HEK293 (cell line): Measurements from ENCODE around the gene LLGL2.

ENCODE experiments used
- CTCF ChIA-PET: fragments of 350-600 bp; formaldehyde crosslinking; extraction: SDS; loops from one replicate; lab custom pipeline; 2021; ENCODE audit warnings: antibody characterized with exemption; lab: Yijun Ruan, JAX
- POLR2A ChIA-PET: fragments of 300-600 bp; formaldehyde crosslinking; extraction: SDS; loops from one replicate; lab custom pipeline; 2020; ENCODE audit warnings: antibody characterized with exemption, inconsistent platforms; lab: Yijun Ruan, JAX
- H3K27ac ChIP-seq: fragments of 200-500 bp; sonication (Bioruptor generic); 2 replicates; pipeline ENCODE4 v1.5.1; 2014; ENCODE audit warnings: low read depth, low read length, control low read depth, inconsistent platforms; ENCODE audit errors: extremely low read depth
- H3K36me3 ChIP-seq, 2 experiments: fragments of 200-500 bp in 1 of 2; sonication (Bioruptor generic) in 1 of 2; 1 replicate in 1 of 2; 2 replicates in 1 of 2; pipeline ENCODE4 v1.5.1; 2014 to 2017; ENCODE audit warnings: inconsistent platforms in 2 of 2, low read length in 2 of 2; ENCODE audit not compliant: control insufficient read depth in 2 of 2, insufficient read depth in 1 of 2
- H3K4me1 ChIP-seq: fragments of 200-500 bp; sonication (Bioruptor generic); 2 replicates; pipeline ENCODE4 v1.5.1; 2014; ENCODE audit warnings: mild to moderate bottlenecking, low read length, inconsistent platforms; ENCODE audit not compliant: control insufficient read depth, insufficient read depth
- H3K4me3 ChIP-seq: 2 replicates; pipeline ENCODE4 v1.5.1; 2011; ENCODE audit warnings: low read depth, mild to moderate bottlenecking, control low read depth, low read length, moderate library complexity
- H3K9me3 ChIP-seq: fragments of 200-500 bp; sonication (Bioruptor generic); 2 replicates; pipeline ENCODE4 v1.5.1; 2014; ENCODE audit warnings: low read depth, low read length, inconsistent platforms; ENCODE audit not compliant: control insufficient read depth, insufficient read depth
- ATF2 ChIP-seq: fragments of 450-650 bp; formaldehyde crosslinking; IDR thresholded peaks from 2 replicates; pipeline ENCODE4 v1.5.1; 2016; ENCODE audit warnings: missing biosample characterization, missing genetic modification characterization, low read depth
- CTCF ChIP-seq: fragments of 450-650 bp; formaldehyde crosslinking; IDR thresholded peaks from 2 replicates; pipeline ENCODE4 v1.5.1; 2016; ENCODE audit warnings: missing biosample characterization, missing genetic modification characterization
- KLF8 ChIP-seq: fragments of 450-650 bp; formaldehyde crosslinking; IDR thresholded peaks from 2 replicates; pipeline ENCODE4 v1.5.1; 2016; ENCODE audit warnings: missing biosample characterization, missing genetic modification characterization
- SCRT1 ChIP-seq: fragments of 450-650 bp; formaldehyde crosslinking; IDR thresholded peaks from 2 replicates; pipeline ENCODE4 v1.5.1; 2016; ENCODE audit warnings: missing biosample characterization, missing genetic modification characterization, borderline replicate concordance
- SP2 ChIP-seq: fragments of 450-650 bp; formaldehyde crosslinking; IDR thresholded peaks from 2 replicates; pipeline ENCODE4 v1.5.1; 2016; ENCODE audit warnings: missing biosample characterization, missing genetic modification characterization
- WT1 ChIP-seq: fragments of 450-650 bp; formaldehyde crosslinking; IDR thresholded peaks from 2 replicates; pipeline ENCODE4 v1.5.1; 2016; ENCODE audit warnings: missing biosample characterization, missing genetic modification characterization
- ZBTB49 ChIP-seq: fragments of 450-650 bp; formaldehyde crosslinking; IDR thresholded peaks from 2 replicates; pipeline ENCODE4 v1.5.1; 2016; ENCODE audit warnings: missing biosample characterization, missing genetic modification characterization, low read depth
- ZBTB8A ChIP-seq: fragments of 450-650 bp; formaldehyde crosslinking; IDR thresholded peaks from 2 replicates; pipeline ENCODE4 v1.5.1; 2016; ENCODE audit warnings: missing biosample characterization, missing genetic modification characterization
- ZFHX2 ChIP-seq: fragments of 450-650 bp; formaldehyde crosslinking; conservative IDR thresholded peaks from 2 replicates; pipeline ENCODE4 v1.5.1; 2016; ENCODE audit warnings: missing biosample characterization, missing genetic modification characterization
- ZIC2 ChIP-seq: fragments of 450-650 bp; formaldehyde crosslinking; IDR thresholded peaks from 2 replicates; pipeline ENCODE4 v1.5.1; 2016; ENCODE audit warnings: missing biosample characterization, missing genetic modification characterization
- ZNF133 ChIP-seq: fragments of 450-650 bp; formaldehyde crosslinking; IDR thresholded peaks from 2 replicates; pipeline ENCODE4 v1.5.1; 2016; ENCODE audit warnings: missing biosample characterization, missing genetic modification characterization
- ZNF184 ChIP-seq: fragments of 450-650 bp; IDR thresholded peaks from 2 replicates; pipeline ENCODE4 v1.5.1; 2018; ENCODE audit warnings: missing biosample characterization, mild to moderate bottlenecking, missing genetic modification characterization
- ZNF214 ChIP-seq: fragments of 450-650 bp; formaldehyde crosslinking; IDR thresholded peaks from 2 replicates; pipeline ENCODE4 v1.5.1; 2017; ENCODE audit warnings: missing biosample characterization, mild to moderate bottlenecking, missing genetic modification characterization, borderline replicate concordance
- ZNF266 ChIP-seq: fragments of 450-650 bp; formaldehyde crosslinking; IDR thresholded peaks from 2 replicates; pipeline ENCODE4 v1.5.1; 2016; ENCODE audit warnings: missing biosample characterization, missing genetic modification characterization, low read depth
- ZNF302 ChIP-seq: fragments of 450-650 bp; formaldehyde crosslinking; IDR thresholded peaks from 2 replicates; pipeline ENCODE4 v1.5.1; 2016; ENCODE audit warnings: missing biosample characterization, missing genetic modification characterization, low read depth
- ZNF521 ChIP-seq: fragments of 450-650 bp; formaldehyde crosslinking; IDR thresholded peaks from 2 replicates; pipeline ENCODE4 v1.5.1; 2017; ENCODE audit warnings: missing biosample characterization, mild to moderate bottlenecking, missing genetic modification characterization
- ZNF548 ChIP-seq: fragments of 450-650 bp; formaldehyde crosslinking; IDR thresholded peaks from 2 replicates; pipeline ENCODE4 v1.5.1; 2016; ENCODE audit warnings: missing biosample characterization, missing genetic modification characterization
- ZNF580 ChIP-seq: fragments of 450-650 bp; formaldehyde crosslinking; IDR thresholded peaks from 2 replicates; pipeline ENCODE4 v1.5.1; 2016; ENCODE audit warnings: missing biosample characterization, missing genetic modification characterization
- ZNF600 ChIP-seq: fragments of 450-650 bp; formaldehyde crosslinking; IDR thresholded peaks from 2 replicates; pipeline ENCODE4 v1.5.1; 2016; ENCODE audit warnings: missing biosample characterization, missing genetic modification characterization
- ZNF624 ChIP-seq: fragments of 450-650 bp; formaldehyde crosslinking; IDR thresholded peaks from 2 replicates; pipeline ENCODE4 v1.5.1; 2017; ENCODE audit warnings: missing biosample characterization, missing genetic modification characterization
- ZNF658 ChIP-seq: fragments of 450-650 bp; formaldehyde crosslinking; IDR thresholded peaks from 2 replicates; pipeline ENCODE4; 2016; ENCODE audit warnings: missing biosample characterization, missing genetic modification characterization
- ZNF701 ChIP-seq: fragments of 450-650 bp; formaldehyde crosslinking; IDR thresholded peaks from 2 replicates; pipeline ENCODE4 v1.5.1; 2016; ENCODE audit warnings: missing biosample characterization, missing genetic modification characterization
- ZNF785 ChIP-seq: fragments of 450-650 bp; formaldehyde crosslinking; IDR thresholded peaks from 2 replicates; pipeline ENCODE4 v1.5.1; 2016; ENCODE audit warnings: missing biosample characterization, missing genetic modification characterization
- ZNF843 ChIP-seq: fragments of 450-650 bp; formaldehyde crosslinking; IDR thresholded peaks from 2 replicates; pipeline ENCODE4 v1.5.1; 2016; ENCODE audit warnings: missing biosample characterization, missing genetic modification characterization
- ZXDB ChIP-seq: fragments of 450-650 bp; formaldehyde crosslinking; IDR thresholded peaks from 2 replicates; pipeline ENCODE4 v1.5.1; 2016; ENCODE audit warnings: missing biosample characterization, missing genetic modification characterization

Gene LLGL2

GRCh38 chr17:75498039-75498725 is 27.3 kb upstream of the LLGL2 start:
- ChIA-PET CTCF (interaction anchor here (1.1 to 1.3 kb wide), 2 partner anchors 71 to 252 kb away, joined by 3 to 4 read pairs; no protein-coding TSS in a partner anchor), POLR2A (interaction anchor here (0.5 to 3.4 kb wide), 6 partner anchors 18 to 310 kb away, joined by 3 to 16 read pairs (median 4); partner anchors contain the start of genes LLGL2, TMEM94 and TSEN54)
- Histone ChIP-seq H3K36me3 (peaks cover 0 to 91% of the 10 kb centered on the region in 2 experiments), H3K4me3 (no peak overlapping the region), H3K4me1 (no peaks in the 10 kb centered on the region), H3K9me3 (no peaks in the 10 kb centered on the region), H3K27ac (no peak overlapping the region)
- TF ChIP-seq ZNF701 (no peak), ZNF624 (no peak), ZNF521 (no peak), ZXDB (tag by site-specific recombination) (no peak), ZNF214 (tag by site-specific recombination) (no peak), ZNF843 (tag by site-specific recombination) (no peak), ATF2 (tag by site-specific recombination) (no peak)

- H3K36me3 ChIP-seq: peaks cover 0 to 91% of the 10 kb centered on the region in 2 experiments
- POLR2A ChIA-PET: interaction anchor here (0.5 to 3.4 kb wide), 5 partner anchors 17 to 286 kb away, joined by 3 to 16 read pairs (median 4); partner anchors contain the start of genes LLGL2, TMEM94 and TSEN54
- CTCF ChIA-PET: interaction anchor here (1.2 to 1.4 kb wide), 3 partner anchors 16 to 251 kb away, joined by 4 to 5 read pairs (median 5); partner anchors contain the start of gene TSEN54
- H3K4me3 ChIP-seq: no peak overlapping the region
- no peaks in the 10 kb centered on the region for H3K4me1 ChIP-seq
- no peaks in the 10 kb centered on the region for H3K9me3 ChIP-seq
- H3K27ac ChIP-seq: 0 out of 2 replicates have a peak overlapping the region, but pooled peaks have one; percentile 17
- TF ChIP-seq ZNF658 (tag by site-specific recombination) (no peak), ZNF266 (no peak), ZNF184 (tag by site-specific recombination) (no peak), ZNF133 (tag by site-specific recombination) (no peak), WT1 (peak; percentile 53; the same call in 1 of the 2 replicates), ZNF600 (tag by site-specific recombination) (peak; percentile 28; the same call in 1 of the 2 replicates), KLF8 (tag by site-specific recombination) (no peak), ZBTB8A (tag by site-specific recombination) (no peak), SCRT1 (tag by site-specific recombination) (peak; percentile 68; the same call in 1 of the 2 replicates), ATF2 (tag by site-specific recombination) (no peak), ZNF785 (no peak), ZBTB49 (no peak), SP2 (tag by site-specific recombination) (no peak), ZFHX2 (tag by site-specific recombination) (0 out of 2 replicates have a peak, but pooled peaks have one; percentile 19), ZNF580 (tag by site-specific recombination) (no peak), CTCF (peak; percentile 41), ZIC2 (tag by site-specific recombination) (peak; percentile 51), ZNF548 (tag by site-specific recombination) (no peak), ZNF302 (tag by site-specific recombination) (no peak)
These were observed 26.7 kb upstream of the LLGL2 start for GRCh38 chr17:75498726-75499213.
